AG09319 (cell line): ENCODE measurements around the gene FCHO1.
A peak's percentile ranks its signal among the peaks of the same experiment; 100 is the strongest.

Source experiments
- DNase-seq: peaks from one replicate; pipeline ENCODE4 v3.0.0-alpha.2; 2010; ENCODE audit warnings: low read depth; ENCODE audit errors: extremely low read depth
- CTCF ChIP-seq: IDR thresholded peaks from 2 replicates; pipeline ENCODE4 v1.5.1; 2011; ENCODE audit warnings: low read depth, mild to moderate bottlenecking, inconsistent platforms, low read length, moderate library complexity

The FCHO1 gene

GRCh38 chr19:17737690-17738153, 13.6 kb upstream of the FCHO1 start:
- TF ChIP-seq CTCF, result no peak
- no peak for DNase-seq

- no peak for TF ChIP-seq CTCF
- DNase-seq, result no peak
Measured at GRCh38 chr19:17739121-17739875, 12.0 kb upstream of the FCHO1 start.

GRCh38 chr19:17741456-17741855, 9.8 kb upstream of the FCHO1 start:
- no peak for DNase-seq
- TF ChIP-seq CTCF, result no peak

- DNase-seq, result no peak
Measured at GRCh38 chr19:17743874-17744580, 7.2 kb upstream of the FCHO1 start.

GRCh38 chr19:17747205-17748098, 3.8 kb upstream of the FCHO1 start:
- TF ChIP-seq CTCF, result no peak
- DNase-seq, result peak; percentile 57

More at GRCh38 chr19:17743874-17744580, 7.2 kb upstream of the FCHO1 start:
- TF ChIP-seq CTCF, result no peak

- TF ChIP-seq CTCF, result no peak
- DNase-seq, result no peak
Measured at GRCh38 chr19:17748884-17749638, 2.2 kb upstream of the FCHO1 start.
